ENCODE results near the gene SYNJ2.

GRCh38 chr6:158103228-158103627, 121.6 kb downstream of the SYNJ2 start:
- TF ChIP-seq CTCF (IDR thresholded peaks at IDR 0.05) (no peak), POLR2A (IDR thresholded peaks at IDR 0.05) (no peak)
